Adrenal gland (tissue), 12 donors: ENCODE data around the gene ATP2C1. TPM values are rescaled to one million over a fixed set of nuclear protein-coding genes. Genes with fewer than 3 reads are reported as not detected.

Experiments
- DNase-seq, 7 donors: peaks; one replicate each; pipeline ENCODE4 v3.0.0-alpha.2; 2019 to 2020
- H3K27ac ChIP-seq, 5 donors: fragments of 200-600 bp; sonication (generic) in 4 of 5; 1 replicate in 3 of 5; 2 replicates in 2 of 5; pipeline versions ENCODE4 v1.5.1 to v1.8.0; 2016 to 2020; ENCODE audit warnings: mild to moderate bottlenecking in 1 of 5
- H3K27me3 ChIP-seq: fragments of 200-600 bp; 2 replicates; pipeline ENCODE4 v1.8.0; 2021
- H3K36me3 ChIP-seq, 2 donors: fragments of 200-600 bp; replicated peaks in 1 of 2; 1 replicate in 1 of 2; 2 replicates in 1 of 2; pipeline versions ENCODE4 v1.5.1 to v1.8.0; 2018 to 2022
- H3K4me1 ChIP-seq, 2 donors: fragments of 200-600 bp; replicated peaks in 1 of 2; 1 replicate in 1 of 2; 2 replicates in 1 of 2; pipeline versions ENCODE4 v1.5.1 to v1.8.0; 2018 to 2021
- H3K4me3 ChIP-seq, 4 donors: fragments of 200-600 bp; sonication (generic) in 3 of 4; one replicate each; pipeline ENCODE4 v1.5.1; 2016 to 2018
- H3K9me3 ChIP-seq, 3 donors: fragments of 200-600 bp; sonication (generic) in 1 of 3; replicated peaks in 1 of 3; 1 replicate in 2 of 3; 2 replicates in 1 of 3; pipeline versions ENCODE4 v1.5.1 to v1.8.0; 2016 to 2021
- POLR2A ChIP-seq, 2 donors: fragments of 450-650 bp; IDR thresholded peaks; one replicate each; pipeline ENCODE4 v1.6.1; 2017; ENCODE audit warnings: antibody characterized with exemption in 2 of 2, mild to moderate bottlenecking in 2 of 2, moderate library complexity in 1 of 2
- WGBS, 4 donors: extraction: QIAGEN DNeasy Blood & Tissue Kit in 2 of 4; methylation state at CpG; one replicate each; pipeline versions ENCODE4 v1.1.5 to v1.1.7; 2013 to 2017; 5-methylcytosine and 5-hydroxymethylcytosine counted together
- intact Hi-C, 2 donors: fragments of 100-400 bp; cut with DNase I; formaldehyde crosslinking; loops; one replicate each; pipeline versions ENCODE4 v1.14.1 to v1.15.0; 2022 to 2023
- polyA plus RNA-seq, 3 donors: library from polyadenylated mRNA; stranded (reverse); fragments of 200-250 nt in 2 of 3; fragments of 350-450 nt in 1 of 3; fragmentation: Illumina TruSeq in 1 of 3; extraction: RNeasy Lipid Tissue Mini Kit (QIAGEN cat#74804) in 1 of 3; gene quantifications; one replicate each; pipeline ENCODE4 v1.2.3, GENCODE V29; 2013 to 2014
- total RNA-seq, 9 donors: library from RNA; depleted of rRNA in 4 of 9; stranded (reverse); fragments of >200 nt in 4 of 9; fragments of 120-200 nt in 1 of 9; fragmentation: NEBNext Ultra II Directional in 1 of 9; extraction: Animal tissue kit (Norgen Biotek cat#: 25700) in 1 of 9; gene quantifications; one replicate each; pipeline versions ENCODE4 v1.1.0 to v1.2.4, GENCODE V29; 2013 to 2023
- TF ChIP-seq, protein P1 (sequence below), 6 experiments: fragments of 450-650 bp in 4 of 6; fragments of 200-600 bp in 2 of 6; sonication (generic) in 1 of 6; IDR thresholded peaks; 1 replicate in 5 of 6; 2 replicates in 1 of 6; pipeline versions ENCODE4 v1.5.1 to v1.8.0; 2016 to 2021; ENCODE audit warnings: antibody characterized with exemption in 6 of 6, mild to moderate bottlenecking in 2 of 6, moderate library complexity in 1 of 6
- donor health status: healthy with polysubstance abuse.
- donor health status: Bipolar disorder and iron deficiency.
- donor health status: DM: yes; HTN: yes; CAD: no.
- donor health status: DM: no; HTN: no; CAD: no.
- donor health status: DM: no; HTN: no; CAD: no.
- donor health status: DM: yes; HTN: yes; CAD: no.

ATP2C1 gene
- total and polyA plus RNA-seq, 12 donors, result 26.7 to 78.6 (median 55.5) TPM

GRCh38 chr3:130963444-130963843, 69.6 kb downstream of the ATP2C1 start:
- peaks cover 0 to 25% of the 10 kb centered on the region in 2 donors for H3K36me3 ChIP-seq
- no peaks in the 10 kb centered on the region for H3K4me1 ChIP-seq
- no peaks in the 10 kb centered on the region for H3K9me3 ChIP-seq
- no peak for DNase-seq
- no peaks in the 10 kb centered on the region for H3K27me3 ChIP-seq
- 76 to 87% (median 86%) methylated on average over 2 of the region's 2 CpGs for WGBS, 4 donors
- intact Hi-C loops, result no loop called here
- no peak overlapping the region for H3K27ac ChIP-seq
- no peak overlapping the region for H3K4me3 ChIP-seq
- TF ChIP-seq, protein P1, sequence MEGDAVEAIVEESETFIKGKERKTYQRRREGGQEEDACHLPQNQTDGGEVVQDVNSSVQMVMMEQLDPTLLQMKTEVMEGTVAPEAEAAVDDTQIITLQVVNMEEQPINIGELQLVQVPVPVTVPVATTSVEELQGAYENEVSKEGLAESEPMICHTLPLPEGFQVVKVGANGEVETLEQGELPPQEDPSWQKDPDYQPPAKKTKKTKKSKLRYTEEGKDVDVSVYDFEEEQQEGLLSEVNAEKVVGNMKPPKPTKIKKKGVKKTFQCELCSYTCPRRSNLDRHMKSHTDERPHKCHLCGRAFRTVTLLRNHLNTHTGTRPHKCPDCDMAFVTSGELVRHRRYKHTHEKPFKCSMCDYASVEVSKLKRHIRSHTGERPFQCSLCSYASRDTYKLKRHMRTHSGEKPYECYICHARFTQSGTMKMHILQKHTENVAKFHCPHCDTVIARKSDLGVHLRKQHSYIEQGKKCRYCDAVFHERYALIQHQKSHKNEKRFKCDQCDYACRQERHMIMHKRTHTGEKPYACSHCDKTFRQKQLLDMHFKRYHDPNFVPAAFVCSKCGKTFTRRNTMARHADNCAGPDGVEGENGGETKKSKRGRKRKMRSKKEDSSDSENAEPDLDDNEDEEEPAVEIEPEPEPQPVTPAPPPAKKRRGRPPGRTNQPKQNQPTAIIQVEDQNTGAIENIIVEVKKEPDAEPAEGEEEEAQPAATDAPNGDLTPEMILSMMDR (IDR thresholded peaks at IDR 0.05), result no peak

- no peak overlapping the region for H3K27ac ChIP-seq
- peaks cover 0 to 25% of the 10 kb centered on the region in 2 donors for H3K36me3 ChIP-seq
- DNase-seq, result no peak
- intact Hi-C loops, result no loop called here
- H3K27me3 ChIP-seq, result no peaks in the 10 kb centered on the region
- H3K9me3 ChIP-seq, result no peaks in the 10 kb centered on the region
- WGBS, 4 donors, result 92 to 96% (median 93%) methylated on average over 3 of the region's 3 CpGs
- TF ChIP-seq POLR2A (IDR thresholded peaks at IDR 0.05), result no peak
- TF ChIP-seq, protein P1 (IDR thresholded peaks at IDR 0.05), result no peak
- H3K4me3 ChIP-seq, result no peak overlapping the region
- no peaks in the 10 kb centered on the region for H3K4me1 ChIP-seq
These were observed 70.0 kb downstream of the ATP2C1 start for GRCh38 chr3:130963878-130964277.

DNA sequence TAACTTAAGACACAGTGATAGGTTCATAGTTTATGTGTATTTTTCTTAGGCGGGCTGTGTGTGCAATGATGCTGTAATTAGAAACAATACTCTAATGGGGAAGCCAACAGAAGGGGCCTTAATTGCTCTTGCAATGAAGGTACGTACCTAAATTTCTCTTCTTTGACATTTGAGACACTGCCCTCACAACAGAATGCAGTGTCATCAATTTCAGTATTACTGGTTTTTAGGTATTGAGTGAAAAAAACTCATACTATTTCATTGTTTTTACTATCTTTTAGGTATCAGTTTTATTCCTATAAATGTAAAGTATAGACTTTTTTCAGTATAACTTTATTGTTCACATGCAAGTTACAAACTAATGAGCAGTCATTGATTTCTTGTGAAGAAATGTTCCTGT, 73.4 kb downstream of the ATP2C1 start:
- 89 to 100% (median 97%) methylated on average over 2 of the region's 2 CpGs for WGBS, 4 donors
- Histone ChIP-seq H3K36me3 (peaks cover 0 to 14% of the 10 kb centered on the region in 2 donors), H3K4me1 (no peaks in the 10 kb centered on the region), H3K27ac (no peak overlapping the region), H3K9me3 (no peaks in the 10 kb centered on the region), H3K27me3 (no peaks in the 10 kb centered on the region), H3K4me3 (no peak overlapping the region)
- TF ChIP-seq POLR2A (IDR thresholded peaks at IDR 0.05), result no peak
- TF ChIP-seq, protein P1 (IDR thresholded peaks at IDR 0.05), result no peak
- intact Hi-C loops, result no loop called here
- DNase-seq, result no peak

- no peak overlapping the region for H3K4me3 ChIP-seq
- no peaks in the 10 kb centered on the region for H3K4me1 ChIP-seq
- TF ChIP-seq, protein P1 (IDR thresholded peaks at IDR 0.05), result no peak
- no peak for TF ChIP-seq POLR2A (IDR thresholded peaks at IDR 0.05)
- 77 to 97% (median 93%) methylated on average over 3 of the region's 3 CpGs for WGBS, 4 donors
- no peaks in the 10 kb centered on the region for H3K27me3 ChIP-seq
- H3K36me3 ChIP-seq, result peaks cover 0 to 14% of the 10 kb centered on the region in 2 donors
- no peak for DNase-seq
- H3K27ac ChIP-seq, result no peak overlapping the region
- intact Hi-C loops, result no loop called here
- H3K9me3 ChIP-seq, result no peaks in the 10 kb centered on the region
These were observed 74.3 kb downstream of the ATP2C1 start for GRCh38 chr3:130968221-130968620.
